Aortic smooth muscle cell (primary cell): ENCODE data around the gene PRKAB1. TPM values are rescaled to one million over a fixed set of nuclear protein-coding genes. Genes with fewer than 3 reads are reported as not detected.

Source experiments
- total RNA-seq: library from RNA; depleted of rRNA; stranded (reverse); fragments of >200 nt; gene quantifications from 2 replicates; pipeline ENCODE4 v1.2.3, GENCODE V29; 2014

PRKAB1 gene
- total RNA-seq = 11.4 and 12.6 TPM in 2 replicates

GRCh38 chr12:119667577-119668323 is at the start of gene PRKAB1:
TSS of gene PRKAB1 (plus strand) at chr12:119668133. CDS start at chr12:119668245, 112 bp downstream.

Other genes starting within 250 kb of the PRKAB1 start
- gene TMEM233, start 74.4 kb upstream of the PRKAB1 start, total RNA-seq = 0.26 and 0.44 TPM in 2 replicates
- gene CIT, start 209.2 kb downstream of the PRKAB1 start, total RNA-seq = 23.3 and 24.8 TPM in 2 replicates